Smooth muscle cell (in vitro differentiated cells): ENCODE measurements around the gene PER2. TPM values are rescaled to one million over a fixed set of nuclear protein-coding genes. Genes with fewer than 3 reads are reported as not detected.

Experiments used
- DNase-seq: peaks from one replicate; lab custom pipeline; 2025; ENCODE audit not compliant: unreplicated experiment; lab: John Stamatoyannopoulos, UW
- H2AFZ ChIP-seq: fragments of 200-600 bp; sonication (generic); 2 replicates; pipeline ENCODE4 v1.6.0; 2016; ENCODE audit warnings: antibody characterized with exemption, low read depth, mild to moderate bottlenecking
- H3F3A ChIP-seq: fragments of 200-600 bp; sonication (generic); 2 replicates; pipeline ENCODE4 v1.6.0; 2017; ENCODE audit warnings: antibody characterized with exemption, low read depth
- H3K27ac ChIP-seq: fragments of 200-600 bp; sonication (generic); 2 replicates; pipeline ENCODE4 v1.5.1; 2016; ENCODE audit warnings: low read depth, mild to moderate bottlenecking
- H3K27me3 ChIP-seq: fragments of 200-600 bp; sonication (generic); 2 replicates; pipeline ENCODE4 v1.6.1; 2016; ENCODE audit warnings: low read depth, mild to moderate bottlenecking
- H3K36me3 ChIP-seq: fragments of 200-600 bp; sonication (generic); 2 replicates; pipeline ENCODE4 v1.5.1; 2016; ENCODE audit warnings: low read depth
- H3K4me1 ChIP-seq: fragments of 200-600 bp; sonication (generic); 2 replicates; pipeline ENCODE4 v1.5.1; 2016; ENCODE audit warnings: low read depth
- H3K4me2 ChIP-seq: fragments of 200-600 bp; sonication (generic); 2 replicates; pipeline ENCODE4 v1.6.0; 2016; ENCODE audit warnings: mild to moderate bottlenecking
- H3K4me3 ChIP-seq: fragments of 200-600 bp; sonication (generic); 2 replicates; pipeline ENCODE4 v1.5.1; 2016; ENCODE audit warnings: mild to moderate bottlenecking
- H3K79me2 ChIP-seq: fragments of 200-600 bp; sonication (generic); 2 replicates; pipeline ENCODE4 v1.6.0; 2016; ENCODE audit warnings: low read depth, mild to moderate bottlenecking
- H3K9ac ChIP-seq: fragments of 200-600 bp; sonication (generic); 2 replicates; pipeline ENCODE4 v1.6.0; 2016; ENCODE audit warnings: low read depth
- H3K9me3 ChIP-seq: fragments of 200-600 bp; sonication (generic); replicated peaks from 2 replicates; pipeline ENCODE4 v1.5.1; 2016; ENCODE audit warnings: low read depth
- H4K20me1 ChIP-seq: fragments of 200-600 bp; sonication (generic); 2 replicates; pipeline ENCODE4 v1.6.0; 2016; ENCODE audit warnings: low read depth
- WGBS: methylation state at CpG from one replicate; pipeline ENCODE4 v1.1.7; 2016; ENCODE audit warnings: low lambda C conversion rate; 5-methylcytosine and 5-hydroxymethylcytosine counted together
- polyA plus RNA-seq: library from polyadenylated mRNA; unstranded; fragments of >200 nt; fragmentation: Nextera tagmentation; extraction: Ambion mirVana; gene quantifications from 2 replicates; pipeline ENCODE4 v1.2.1, GENCODE V29; 2016
- total RNA-seq: library from RNA; depleted of rRNA; stranded (reverse); fragments of >200 nt; gene quantifications from 2 replicates; pipeline ENCODE4 v1.2.3, GENCODE V29; 2014
- TF ChIP-seq, protein P1 (sequence below): fragments of 200-600 bp; sonication (generic); IDR thresholded peaks from 2 replicates; pipeline ENCODE4 v1.5.1; 2017; ENCODE audit warnings: borderline replicate concordance, mild to moderate bottlenecking, antibody characterized with exemption; ENCODE audit not compliant: insufficient read depth, poor library complexity, severe bottlenecking

PER2 gene
- total and polyA plus RNA-seq, 2 experiments from 2014 or later = 3.5 to 9.7 TPM

DNA sequence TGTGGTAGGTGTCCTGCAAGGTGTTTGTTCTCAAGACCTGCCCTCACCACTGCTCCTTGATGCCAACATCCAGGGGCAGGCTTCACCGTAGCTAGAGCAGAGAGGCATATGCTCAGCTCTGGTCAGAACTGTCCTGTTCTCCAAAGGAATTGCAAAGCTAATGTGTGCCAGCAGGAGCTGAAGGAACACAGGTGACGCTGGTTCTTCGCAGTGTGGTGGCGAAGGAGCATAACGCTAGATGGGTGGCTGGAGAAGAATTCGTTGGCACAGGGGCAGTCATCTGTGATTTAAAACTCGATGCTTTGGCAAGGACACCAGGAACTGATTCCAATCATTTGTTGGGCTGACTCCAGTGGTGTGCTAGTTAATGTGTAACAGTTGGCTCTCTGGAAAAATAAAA, 11.4 kb upstream of the PER2 start:
- no peak for DNase-seq
- Histone ChIP-seq H3K27ac (no peak overlapping the region), H3F3A (no peaks in the 10 kb centered on the region), H4K20me1 (no peaks in the 10 kb centered on the region), H3K36me3 (no peaks in the 10 kb centered on the region), H3K4me1 (no peaks in the 10 kb centered on the region), H3K9ac (no peak overlapping the region), H3K27me3 (peaks cover 17% of the 10 kb centered on the region), H3K4me2 (no peak overlapping the region), H3K4me3 (no peak overlapping the region), H3K79me2 (no peaks in the 10 kb centered on the region), H2AFZ (no peak overlapping the region), H3K9me3 (no peaks in the 10 kb centered on the region)
- TF ChIP-seq, protein P1, sequence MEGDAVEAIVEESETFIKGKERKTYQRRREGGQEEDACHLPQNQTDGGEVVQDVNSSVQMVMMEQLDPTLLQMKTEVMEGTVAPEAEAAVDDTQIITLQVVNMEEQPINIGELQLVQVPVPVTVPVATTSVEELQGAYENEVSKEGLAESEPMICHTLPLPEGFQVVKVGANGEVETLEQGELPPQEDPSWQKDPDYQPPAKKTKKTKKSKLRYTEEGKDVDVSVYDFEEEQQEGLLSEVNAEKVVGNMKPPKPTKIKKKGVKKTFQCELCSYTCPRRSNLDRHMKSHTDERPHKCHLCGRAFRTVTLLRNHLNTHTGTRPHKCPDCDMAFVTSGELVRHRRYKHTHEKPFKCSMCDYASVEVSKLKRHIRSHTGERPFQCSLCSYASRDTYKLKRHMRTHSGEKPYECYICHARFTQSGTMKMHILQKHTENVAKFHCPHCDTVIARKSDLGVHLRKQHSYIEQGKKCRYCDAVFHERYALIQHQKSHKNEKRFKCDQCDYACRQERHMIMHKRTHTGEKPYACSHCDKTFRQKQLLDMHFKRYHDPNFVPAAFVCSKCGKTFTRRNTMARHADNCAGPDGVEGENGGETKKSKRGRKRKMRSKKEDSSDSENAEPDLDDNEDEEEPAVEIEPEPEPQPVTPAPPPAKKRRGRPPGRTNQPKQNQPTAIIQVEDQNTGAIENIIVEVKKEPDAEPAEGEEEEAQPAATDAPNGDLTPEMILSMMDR = no peak
- WGBS = 91% methylated on average over 7 of the region's 7 CpGs

DNA sequence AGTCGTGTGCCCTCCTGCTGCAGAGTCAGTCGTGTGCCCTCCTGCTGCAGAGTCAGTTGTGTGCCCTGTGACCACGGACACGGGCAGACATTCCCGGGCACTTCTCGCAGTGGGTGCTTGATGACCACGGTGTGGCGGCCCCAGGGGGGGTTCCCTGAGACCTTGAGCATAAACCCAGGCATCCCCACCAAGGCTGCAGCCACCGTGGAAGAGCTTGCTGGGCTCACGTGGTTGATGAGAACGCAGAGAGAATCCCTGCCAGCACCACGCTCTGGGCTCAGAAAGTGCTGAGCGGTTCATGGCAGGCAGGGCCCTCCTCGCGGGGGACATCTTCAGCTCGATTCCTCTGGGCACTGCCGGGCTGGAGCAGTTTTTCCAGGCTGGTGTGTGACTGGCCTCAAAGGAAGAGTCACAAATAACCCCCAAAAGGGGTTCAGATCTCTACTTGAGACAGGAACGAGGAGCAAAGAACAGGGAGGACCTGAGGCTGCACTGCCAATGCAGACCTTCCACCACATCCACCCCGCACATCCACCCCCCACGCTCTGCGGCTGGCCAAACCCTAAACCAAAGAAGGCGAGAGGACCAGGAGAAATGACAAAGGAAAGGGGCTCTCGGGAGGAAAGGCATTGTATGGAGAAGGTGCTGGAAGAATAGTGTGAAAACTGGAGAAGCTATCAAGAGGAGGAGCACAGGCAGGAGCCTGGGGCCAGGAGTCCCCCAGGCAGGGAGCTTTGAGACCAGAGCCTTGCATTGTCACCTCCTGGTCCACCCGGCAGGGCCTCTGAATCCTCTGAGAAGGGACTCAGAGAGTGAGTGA, 8.4 kb upstream of the PER2 start:
- Histone ChIP-seq H3F3A (no peaks in the 10 kb centered on the region), H4K20me1 (no peaks in the 10 kb centered on the region), H3K79me2 (no peaks in the 10 kb centered on the region), H3K4me2 (no peak overlapping the region), H3K4me3 (no peak overlapping the region), H2AFZ (no peak overlapping the region), H3K36me3 (no peaks in the 10 kb centered on the region), H3K4me1 (no peaks in the 10 kb centered on the region), H3K9me3 (no peaks in the 10 kb centered on the region), H3K9ac (no peak overlapping the region), H3K27me3 (peaks cover 24% of the 10 kb centered on the region), H3K27ac (no peak overlapping the region)
- DNase-seq = no peak
- TF ChIP-seq, protein P1 = no peak
- 87% methylated on average over 23 of the region's 24 CpGs for WGBS

DNA sequence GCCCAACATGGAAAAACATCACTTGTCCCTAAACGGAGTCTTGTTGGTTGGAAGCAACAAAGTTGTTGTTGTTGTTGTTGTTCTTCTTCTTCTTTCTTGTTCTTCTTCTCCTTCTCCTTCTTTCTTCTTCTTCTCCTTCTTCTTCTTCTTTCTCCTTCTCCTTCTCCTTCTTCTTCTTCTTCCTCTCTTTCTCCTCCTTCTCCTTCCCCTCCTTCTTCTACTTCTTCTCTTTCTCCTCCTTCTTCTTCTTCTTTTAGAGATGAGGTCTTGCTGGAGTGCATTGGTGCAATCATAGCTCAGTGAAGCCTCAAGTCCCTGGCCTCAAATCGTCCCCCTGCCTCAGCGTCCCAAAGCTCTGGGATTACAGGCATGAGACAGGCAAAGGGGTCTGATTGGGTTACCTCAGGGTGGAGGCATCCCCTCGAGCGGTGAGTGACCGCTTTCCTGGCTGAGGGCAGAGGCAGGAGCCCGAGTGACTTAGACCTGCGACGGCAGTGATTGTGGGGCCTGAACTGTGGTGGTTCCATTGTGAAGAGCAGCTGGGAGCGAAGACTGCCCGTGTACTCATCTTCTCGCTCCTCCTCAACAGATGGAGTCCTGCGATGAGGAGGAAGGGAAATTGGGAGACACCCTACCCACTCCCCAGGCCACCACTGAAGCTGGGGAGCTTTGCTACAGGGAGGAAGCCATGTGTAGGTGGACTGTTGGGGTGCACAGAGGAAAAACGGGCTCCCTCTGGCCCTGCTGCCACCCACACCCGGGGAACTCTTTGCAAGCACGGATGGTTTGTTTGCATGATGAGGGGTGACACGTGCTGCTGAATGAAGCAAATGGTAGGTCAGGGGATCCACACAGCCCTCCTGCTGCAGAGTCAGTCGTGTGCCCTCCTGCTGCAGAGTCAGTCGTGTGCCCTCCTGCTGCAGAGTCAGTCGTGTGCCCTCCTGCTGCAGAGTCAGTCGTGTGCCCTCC, 7.0 kb upstream of the PER2 start:
- TF ChIP-seq, protein P1 = no peak
- no peak overlapping the region for H3K4me2 ChIP-seq
- H3K27me3 ChIP-seq = peaks cover 24% of the 10 kb centered on the region

More for the DNA sequence above, 7.0 kb upstream of the PER2 start:
- Histone ChIP-seq H3F3A (no peaks in the 10 kb centered on the region), H3K9me3 (no peaks in the 10 kb centered on the region), H3K27ac (no peak overlapping the region), H3K79me2 (no peaks in the 10 kb centered on the region), H3K9ac (no peak overlapping the region), H2AFZ (no peak overlapping the region), H3K36me3 (no peaks in the 10 kb centered on the region), H3K4me3 (no peak overlapping the region), H3K4me1 (no peaks in the 10 kb centered on the region), H4K20me1 (no peaks in the 10 kb centered on the region)
- WGBS = 82% methylated on average over 21 of the region's 21 CpGs
- DNase-seq = no peak
